ENCODE data around the gene CFAP410.

Gene CFAP410

DNA sequence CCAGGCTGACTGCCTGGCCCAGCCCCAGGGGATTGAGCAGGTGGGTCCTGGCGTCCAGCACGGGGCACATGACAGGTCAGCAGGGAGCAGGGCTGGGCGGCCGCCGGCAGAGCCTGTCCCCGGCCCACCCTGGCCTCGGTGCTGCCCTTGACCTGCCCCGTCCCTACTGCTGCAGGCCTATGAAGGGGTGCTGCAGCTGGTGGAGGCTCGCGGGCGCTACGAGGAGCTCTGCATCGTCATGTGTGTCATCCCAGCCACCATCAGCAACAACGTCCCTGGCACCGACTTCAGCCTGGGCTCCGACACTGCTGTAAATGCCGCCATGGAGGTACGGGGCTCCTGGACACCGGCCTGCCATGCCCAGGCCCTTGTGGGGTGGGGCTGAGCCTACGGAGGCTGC is 15.6 kb downstream of the CFAP410 start:
- H3K4me3 Mint-ChIP-seq = no peak overlapping the region
- H3K36me3 Mint-ChIP-seq (ENCODE audit: low read depth) = no peaks in the 10 kb centered on the region
- no peak overlapping the region for H3K27ac Mint-ChIP-seq
- no peaks in the 10 kb centered on the region for H3K9me3 Mint-ChIP-seq
- no peaks in the 10 kb centered on the region for H3K27me3 Mint-ChIP-seq
- no peaks in the 10 kb centered on the region for H3K4me1 Mint-ChIP-seq (ENCODE audit: low read depth)

DNA sequence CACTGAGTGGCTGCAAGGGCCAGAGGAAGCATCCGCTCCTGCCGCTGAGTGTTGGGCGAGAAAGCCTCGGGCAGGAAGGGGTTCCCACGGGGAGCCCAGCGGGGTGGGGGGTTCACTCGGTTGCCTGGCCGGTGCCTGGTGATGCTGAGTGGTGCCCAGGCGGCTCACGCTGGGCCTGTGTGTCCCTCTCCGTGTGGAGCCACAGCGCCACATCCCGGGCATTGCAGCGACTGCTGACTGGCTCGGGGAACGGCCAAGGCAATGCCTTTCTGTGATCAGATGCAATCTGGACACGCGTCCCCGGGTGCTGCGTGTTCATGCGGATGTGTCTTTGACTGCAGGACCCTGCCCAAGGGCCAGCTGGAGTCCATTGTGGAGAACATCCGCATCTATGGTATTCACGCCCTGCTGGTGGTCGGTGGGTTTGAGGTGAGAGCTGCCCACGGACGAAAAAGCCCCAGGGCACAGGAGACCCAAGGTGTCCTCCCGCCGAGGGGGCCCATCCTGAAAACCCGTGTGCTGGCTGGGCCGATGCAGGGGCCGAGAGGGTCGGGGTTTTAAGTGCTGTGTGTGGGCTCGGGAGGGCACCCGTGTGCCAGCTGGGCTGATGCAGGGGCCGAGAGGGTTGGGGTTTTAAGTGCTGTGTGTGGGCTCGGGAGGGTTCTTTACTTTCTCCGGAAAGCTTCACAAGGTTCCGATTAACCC is 16.4 kb downstream of the CFAP410 start:
- Mint-ChIP-seq H3K27ac (no peak overlapping the region), H3K36me3 (ENCODE audit: low read depth) (no peaks in the 10 kb centered on the region), H3K4me1 (ENCODE audit: low read depth) (no peaks in the 10 kb centered on the region), H3K27me3 (no peaks in the 10 kb centered on the region), H3K4me3 (no peak overlapping the region), H3K9me3 (no peaks in the 10 kb centered on the region)

DNA sequence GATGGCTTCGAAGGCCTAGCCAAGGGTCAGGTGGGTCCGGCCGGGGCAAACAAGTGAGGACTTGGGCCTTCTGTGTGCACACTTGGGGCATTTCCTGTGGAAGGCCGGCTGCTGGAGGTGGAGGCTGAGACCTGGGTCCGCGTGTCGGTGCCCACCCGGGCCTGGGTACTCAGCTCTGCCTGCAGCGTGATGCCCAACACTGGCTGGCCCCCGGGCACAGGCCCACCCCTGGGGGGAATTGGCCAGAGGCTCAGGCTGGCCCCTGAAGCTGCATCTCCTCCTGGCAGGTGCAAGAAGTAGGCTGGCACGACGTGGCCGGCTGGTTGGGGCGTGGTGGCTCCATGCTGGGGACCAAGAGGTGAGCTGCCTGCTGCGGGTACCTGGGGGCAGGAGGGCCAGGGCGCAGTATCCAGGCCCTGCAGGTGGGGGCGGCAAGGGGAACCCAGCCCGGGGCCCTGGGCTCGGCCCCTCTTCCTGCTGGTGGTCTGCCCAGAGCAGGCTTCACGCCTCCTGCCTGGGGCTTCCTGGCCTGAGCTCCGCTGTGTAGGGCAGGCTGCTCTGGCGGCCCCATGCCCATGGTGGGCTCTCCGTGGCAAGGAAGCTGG is 17.2 kb downstream of the CFAP410 start:
- Mint-ChIP-seq H3K27me3 (no peaks in the 10 kb centered on the region), H3K36me3 (ENCODE audit: low read depth) (no peaks in the 10 kb centered on the region), H3K4me1 (ENCODE audit: low read depth) (no peaks in the 10 kb centered on the region), H3K9me3 (no peaks in the 10 kb centered on the region), H3K27ac (no peak overlapping the region), H3K4me3 (no peak overlapping the region)

DNA sequence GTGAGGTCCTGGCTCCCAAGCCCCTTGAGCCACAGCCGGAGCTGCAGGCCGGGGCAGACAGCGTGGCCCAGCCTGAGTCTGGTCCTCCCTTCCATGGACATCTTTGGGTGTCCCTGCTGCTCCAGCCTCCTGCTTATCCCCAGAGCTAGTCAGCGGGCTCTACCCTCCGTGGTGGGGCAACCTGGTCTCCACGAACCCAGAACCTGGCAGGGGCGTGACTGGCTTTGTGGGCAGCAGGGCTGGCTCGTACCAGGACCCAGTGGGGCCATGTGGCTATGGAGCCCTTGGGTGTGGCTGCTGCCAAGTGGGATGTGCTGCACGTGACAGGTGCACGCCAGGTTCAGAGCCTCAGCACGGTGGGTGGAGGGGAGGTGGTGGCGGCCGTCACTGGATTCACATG is 18.3 kb downstream of the CFAP410 start:
- H3K36me3 Mint-ChIP-seq (ENCODE audit: low read depth) = peaks cover 5% of the 10 kb centered on the region
- no peak overlapping the region for H3K27ac Mint-ChIP-seq
- H3K27me3 Mint-ChIP-seq = no peaks in the 10 kb centered on the region
- no peaks in the 10 kb centered on the region for H3K4me1 Mint-ChIP-seq (ENCODE audit: low read depth)
- H3K9me3 Mint-ChIP-seq = no peaks in the 10 kb centered on the region
- H3K4me3 Mint-ChIP-seq = no peak overlapping the region

DNA sequence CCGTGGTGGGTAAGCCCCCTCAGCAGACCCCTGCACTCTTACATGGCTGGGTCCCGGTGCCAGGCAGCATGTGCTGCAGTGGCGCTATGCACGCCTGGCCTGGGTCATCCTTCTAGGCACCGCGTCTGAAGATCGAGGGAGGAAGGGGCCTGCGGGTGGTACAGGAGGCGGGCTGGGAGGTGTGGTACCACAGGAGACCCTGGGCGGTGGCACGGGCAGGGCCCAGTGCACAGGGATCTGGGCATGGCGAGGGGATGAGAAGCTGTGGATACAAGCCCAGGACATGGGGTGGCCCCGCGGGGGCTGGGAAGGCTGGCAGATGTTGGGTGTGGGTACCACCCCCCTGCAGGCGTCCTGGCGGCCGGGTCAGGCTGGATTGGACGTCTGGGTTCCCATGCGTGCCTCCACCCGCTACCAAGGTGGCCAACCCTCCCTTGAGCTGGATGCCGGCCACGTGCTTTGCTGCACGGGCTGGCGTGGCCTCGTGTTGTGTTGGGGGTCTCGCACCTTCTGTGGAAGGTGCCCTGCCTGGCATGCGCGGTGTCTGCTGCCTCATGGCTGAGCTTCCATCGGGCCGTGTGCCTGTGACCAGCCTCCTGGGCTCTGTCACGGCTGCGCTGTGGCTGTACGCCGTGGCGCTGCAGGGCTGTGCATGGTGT is 19.7 kb downstream of the CFAP410 start:
- no peaks in the 10 kb centered on the region for H3K27me3 Mint-ChIP-seq
- no peak overlapping the region for H3K27ac Mint-ChIP-seq
- no peak overlapping the region for H3K4me3 Mint-ChIP-seq
- no peaks in the 10 kb centered on the region for H3K4me1 Mint-ChIP-seq (ENCODE audit: low read depth)
- no peaks in the 10 kb centered on the region for H3K9me3 Mint-ChIP-seq
- peaks cover 5% of the 10 kb centered on the region for H3K36me3 Mint-ChIP-seq (ENCODE audit: low read depth)

DNA sequence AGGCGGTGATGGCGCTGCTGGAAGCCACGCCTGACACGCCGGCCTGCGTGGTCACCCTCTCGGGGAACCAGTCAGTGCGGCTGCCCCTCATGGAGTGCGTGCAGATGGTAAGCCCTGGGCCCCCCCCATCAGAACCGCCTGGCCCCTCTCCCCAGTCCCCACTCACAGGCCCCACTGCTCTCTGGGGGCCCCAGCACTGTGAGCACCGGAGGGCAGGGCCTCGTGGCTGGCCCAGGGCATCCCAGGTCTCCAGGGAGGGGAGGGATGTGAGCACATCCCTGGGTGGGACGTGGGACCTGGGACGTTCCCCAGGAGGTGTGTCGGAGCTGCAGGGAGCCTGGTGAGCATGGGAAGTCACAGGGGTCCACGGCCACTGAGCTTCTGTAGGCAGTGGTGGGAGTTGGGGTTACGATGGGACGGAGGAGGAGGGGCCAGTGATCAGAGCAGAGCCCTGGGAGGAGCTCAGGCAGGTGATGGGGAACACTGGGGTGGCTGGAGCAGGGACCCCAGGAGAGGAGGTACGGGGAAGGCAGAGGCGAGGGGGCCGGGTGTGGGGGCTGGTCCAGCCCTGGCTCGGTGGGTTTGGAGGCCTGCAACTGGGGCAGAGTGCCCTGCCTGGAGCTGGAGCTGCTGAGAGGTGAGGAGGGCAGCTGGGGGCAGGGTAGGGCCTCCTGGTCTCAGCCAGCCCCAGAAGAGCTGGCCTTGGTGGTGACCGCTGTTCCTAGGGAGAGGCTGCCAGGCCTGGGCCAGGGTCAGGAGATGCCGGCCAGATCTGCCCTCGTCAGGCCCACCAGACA is 20.5 kb downstream of the CFAP410 start:
- Mint-ChIP-seq H3K27me3 (no peaks in the 10 kb centered on the region), H3K9me3 (no peaks in the 10 kb centered on the region), H3K27ac (no peak overlapping the region), H3K36me3 (ENCODE audit: low read depth) (peaks cover 5% of the 10 kb centered on the region), H3K4me1 (ENCODE audit: low read depth) (no peaks in the 10 kb centered on the region), H3K4me3 (no peak overlapping the region)

DNA sequence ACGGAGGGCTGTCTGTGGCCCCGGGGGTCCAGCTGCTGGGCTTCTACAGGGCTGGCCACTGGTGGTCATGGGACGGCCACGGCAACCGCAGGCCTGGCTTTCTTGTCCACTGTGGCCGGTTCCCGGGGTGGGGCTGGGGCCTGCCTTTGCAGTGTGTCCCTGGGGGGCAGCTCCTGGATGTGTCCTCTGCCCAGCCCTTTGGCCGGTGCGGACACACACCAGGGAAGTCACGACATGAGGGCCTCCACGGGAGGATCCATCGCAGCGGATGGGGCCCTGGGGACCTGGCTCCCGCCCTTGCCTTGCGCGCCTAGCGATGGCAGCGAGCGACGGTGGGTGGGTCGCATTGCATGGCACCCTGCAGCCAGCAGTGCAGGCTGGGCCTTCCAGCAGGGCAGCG is 21.3 kb downstream of the CFAP410 start:
- no peak overlapping the region for H3K27ac Mint-ChIP-seq
- no peaks in the 10 kb centered on the region for H3K9me3 Mint-ChIP-seq
- H3K36me3 Mint-ChIP-seq (ENCODE audit: low read depth) = peaks cover 5% of the 10 kb centered on the region
- H3K4me3 Mint-ChIP-seq = no peak overlapping the region
- H3K27me3 Mint-ChIP-seq = no peaks in the 10 kb centered on the region
- no peaks in the 10 kb centered on the region for H3K4me1 Mint-ChIP-seq (ENCODE audit: low read depth)

DNA sequence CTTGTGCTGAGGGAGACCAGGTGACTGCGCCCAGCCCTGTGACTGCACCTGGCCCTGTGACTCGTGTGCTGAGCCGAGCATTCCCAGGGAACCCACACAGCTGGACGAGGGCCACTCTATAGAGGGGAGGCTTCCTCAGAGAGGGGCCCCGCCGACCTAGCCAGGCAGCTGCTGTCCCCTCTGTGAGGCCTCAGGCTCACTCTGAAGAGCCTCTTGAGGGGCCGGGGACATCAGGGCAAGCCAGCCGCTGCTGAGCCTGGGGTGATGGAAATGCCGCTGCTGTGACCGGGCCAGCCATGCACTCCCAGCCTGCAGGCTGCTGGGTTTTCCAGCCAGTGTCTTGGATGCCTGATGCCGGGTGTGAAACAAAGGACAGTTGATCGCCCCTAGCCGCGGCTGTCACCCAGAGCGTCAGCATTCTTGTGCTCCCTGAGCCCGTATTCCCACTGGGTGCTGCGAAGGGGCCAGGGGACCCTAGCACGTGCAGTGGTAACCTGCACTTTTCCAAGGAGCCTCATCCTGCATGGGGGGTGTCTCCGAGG is 21.9 kb downstream of the CFAP410 start:
- Mint-ChIP-seq H3K36me3 (ENCODE audit: low read depth) (peaks cover 7% of the 10 kb centered on the region), H3K4me1 (ENCODE audit: low read depth) (no peaks in the 10 kb centered on the region), H3K4me3 (no peak overlapping the region), H3K27ac (no peak overlapping the region), H3K9me3 (no peaks in the 10 kb centered on the region), H3K27me3 (no peaks in the 10 kb centered on the region)

DNA sequence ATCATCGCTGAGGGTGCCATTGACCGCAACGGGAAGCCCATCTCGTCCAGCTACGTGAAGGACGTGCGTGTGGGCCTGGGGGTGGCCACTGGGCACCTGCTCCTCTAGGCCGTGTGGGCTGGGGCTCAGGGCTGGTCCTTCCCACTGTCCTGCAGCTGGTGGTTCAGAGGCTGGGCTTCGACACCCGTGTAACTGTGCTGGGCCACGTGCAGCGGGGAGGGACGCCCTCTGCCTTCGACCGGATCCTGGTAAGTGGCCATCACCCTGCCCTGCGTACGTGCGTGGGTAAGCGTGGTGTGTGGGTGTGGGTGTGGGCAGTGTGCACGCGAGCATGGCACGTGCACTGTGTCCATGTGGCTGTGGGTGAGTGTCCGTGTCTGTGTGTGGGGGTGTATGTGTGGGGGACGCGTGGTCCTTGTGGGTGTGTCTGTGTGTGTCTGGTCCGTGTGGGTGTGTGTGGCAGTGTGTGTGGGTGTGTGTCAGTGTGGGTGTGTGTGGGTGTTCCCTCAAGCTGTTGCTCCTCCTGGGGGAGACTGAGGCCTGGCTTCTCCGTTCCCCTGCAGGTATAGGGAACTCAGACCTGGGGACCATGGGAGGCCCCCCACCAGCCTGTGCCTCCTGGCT is 22.8 kb downstream of the CFAP410 start:
- Mint-ChIP-seq H3K27me3 (no peaks in the 10 kb centered on the region), H3K9me3 (no peaks in the 10 kb centered on the region), H3K27ac (no peak overlapping the region), H3K36me3 (ENCODE audit: low read depth) (peaks cover 10% of the 10 kb centered on the region), H3K4me1 (ENCODE audit: low read depth) (no peaks in the 10 kb centered on the region), H3K4me3 (no peak overlapping the region)

DNA sequence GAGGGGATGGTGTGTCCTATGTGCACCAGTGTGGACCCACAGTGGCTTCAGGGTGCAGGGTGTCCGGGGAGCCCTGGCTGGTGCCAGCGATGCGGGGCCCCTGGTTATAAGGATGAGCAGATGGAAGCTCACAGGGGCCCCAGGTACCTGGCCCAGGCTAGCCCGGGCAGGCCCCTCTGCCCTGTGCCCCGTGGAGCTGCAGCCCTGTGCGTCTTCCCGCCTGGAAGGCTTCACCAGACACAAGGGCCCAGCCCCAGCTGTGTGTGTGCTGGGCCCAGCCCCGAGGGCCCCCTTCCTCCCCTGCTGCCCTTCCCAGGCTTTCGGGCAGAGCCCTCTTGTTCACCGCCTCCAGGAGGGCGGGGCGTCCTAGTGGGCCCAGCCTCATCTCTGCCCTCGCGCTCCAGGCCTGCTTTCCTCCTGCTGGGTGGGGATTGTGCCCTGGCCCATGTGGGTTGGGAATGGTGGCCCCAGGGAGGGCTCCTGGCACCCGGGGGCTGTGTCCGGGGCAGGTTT is 23.4 kb downstream of the CFAP410 start:
- Mint-ChIP-seq H3K4me1 (ENCODE audit: low read depth) (no peaks in the 10 kb centered on the region), H3K36me3 (ENCODE audit: low read depth) (peaks cover 16% of the 10 kb centered on the region), H3K27ac (no peak overlapping the region)

DNA sequence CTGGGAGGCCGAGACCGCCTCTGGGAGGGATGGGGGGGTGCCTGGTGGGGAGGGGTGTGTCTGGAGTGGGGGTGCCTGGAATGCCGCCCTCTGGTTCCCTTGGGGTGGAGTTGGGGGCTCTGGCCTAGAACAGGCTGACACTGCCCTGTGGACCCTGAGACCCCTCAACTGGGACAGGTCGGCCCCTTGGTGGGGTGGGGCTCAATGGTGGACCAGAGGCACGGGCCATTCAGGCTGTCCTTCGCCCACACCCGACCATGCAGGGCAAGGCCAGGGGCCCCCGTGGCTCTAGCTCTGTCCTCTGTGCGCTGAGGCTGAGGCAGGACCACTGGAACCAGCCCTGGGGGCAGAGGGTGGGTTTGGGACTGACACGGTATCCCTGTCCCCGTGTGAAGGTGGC is 24.6 kb downstream of the CFAP410 start:
- Mint-ChIP-seq H3K9me3 (no peaks in the 10 kb centered on the region), H3K27me3 (no peaks in the 10 kb centered on the region), H3K4me1 (ENCODE audit: low read depth) (no peaks in the 10 kb centered on the region), H3K27ac (no peak overlapping the region), H3K4me3 (no peak overlapping the region), H3K36me3 (ENCODE audit: low read depth) (peaks cover 16% of the 10 kb centered on the region)

More for the DNA sequence above, 23.4 kb downstream of the CFAP410 start:
- Mint-ChIP-seq H3K27me3 (no peaks in the 10 kb centered on the region), H3K4me3 (no peak overlapping the region), H3K9me3 (no peaks in the 10 kb centered on the region)

DNA sequence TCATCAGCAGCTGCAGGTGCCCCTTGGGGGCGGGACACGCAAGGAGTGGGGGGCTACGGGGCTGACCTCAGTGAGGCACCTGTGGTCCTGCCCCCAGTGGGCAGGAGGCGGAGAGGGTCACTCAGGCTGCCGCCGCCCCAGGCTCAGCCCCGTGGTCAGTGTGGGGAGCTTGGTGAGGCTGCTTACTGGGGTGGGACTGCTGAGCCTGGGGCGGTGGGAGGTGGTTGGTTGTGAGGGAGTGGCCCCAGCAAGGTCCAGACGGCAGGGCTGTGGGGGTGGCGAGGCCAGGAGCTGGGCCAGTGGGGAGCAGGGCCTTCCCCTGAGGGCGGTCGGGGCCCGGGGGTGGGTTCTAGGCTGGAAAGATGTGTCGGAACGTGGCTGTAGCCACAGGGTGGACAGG is 25.1 kb downstream of the CFAP410 start:
- H3K36me3 Mint-ChIP-seq (ENCODE audit: low read depth) = peaks cover 16% of the 10 kb centered on the region
- no peaks in the 10 kb centered on the region for H3K9me3 Mint-ChIP-seq
- H3K27ac Mint-ChIP-seq = no peak overlapping the region

DNA sequence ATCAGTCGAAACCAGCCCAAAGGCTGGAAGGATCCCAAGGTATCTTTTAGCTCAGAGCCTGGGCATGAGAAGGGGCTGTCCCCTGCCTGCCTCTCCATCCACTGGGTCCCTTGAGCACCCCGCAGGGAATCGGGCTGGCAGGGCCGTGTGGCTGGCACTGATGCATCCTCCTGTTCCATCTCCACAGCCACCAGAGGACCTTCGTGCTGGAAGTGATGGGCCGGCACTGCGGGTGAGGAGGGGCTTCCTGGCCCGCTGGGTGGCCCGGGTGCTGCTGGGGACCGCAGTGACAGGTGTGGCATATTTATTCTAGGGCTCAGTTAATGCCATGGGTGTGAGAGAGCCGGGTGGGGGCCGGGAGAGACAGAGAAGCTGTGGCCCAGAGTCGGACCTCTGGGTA is 25.7 kb downstream of the CFAP410 start:
- H3K27ac Mint-ChIP-seq = no peak overlapping the region
- no peak overlapping the region for H3K4me3 Mint-ChIP-seq
- H3K4me1 Mint-ChIP-seq (ENCODE audit: low read depth) = no peaks in the 10 kb centered on the region
- H3K27me3 Mint-ChIP-seq = no peaks in the 10 kb centered on the region
- peaks cover 16% of the 10 kb centered on the region for H3K36me3 Mint-ChIP-seq (ENCODE audit: low read depth)
- H3K9me3 Mint-ChIP-seq = no peaks in the 10 kb centered on the region

More for the DNA sequence above, 25.1 kb downstream of the CFAP410 start:
- Mint-ChIP-seq H3K27me3 (no peaks in the 10 kb centered on the region), H3K4me3 (no peak overlapping the region), H3K4me1 (ENCODE audit: low read depth) (no peaks in the 10 kb centered on the region)

DNA sequence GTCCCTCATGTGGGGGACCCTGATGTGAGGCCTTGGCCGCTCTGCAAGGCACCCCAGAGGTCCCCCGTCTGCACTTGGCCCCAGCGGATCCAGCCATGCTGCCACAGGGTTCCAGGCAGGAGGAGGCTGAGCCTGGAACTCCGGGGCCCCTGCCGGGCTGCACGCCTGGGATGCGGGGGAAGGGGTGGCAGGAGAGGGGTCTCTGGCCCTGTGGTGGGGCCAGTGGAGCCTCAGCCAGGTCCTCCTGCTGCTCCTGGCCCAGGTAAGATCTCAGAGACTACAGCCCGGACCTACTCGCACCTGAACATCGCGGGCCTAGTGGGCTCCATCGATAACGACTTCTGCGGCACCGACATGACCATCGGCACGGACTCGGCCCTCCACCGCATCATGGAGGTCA is 26.5 kb downstream of the CFAP410 start:
- no peaks in the 10 kb centered on the region for H3K4me1 Mint-ChIP-seq (ENCODE audit: low read depth)
- H3K27ac Mint-ChIP-seq = no peak overlapping the region
- no peaks in the 10 kb centered on the region for H3K27me3 Mint-ChIP-seq
- H3K36me3 Mint-ChIP-seq (ENCODE audit: low read depth) = peaks cover 23% of the 10 kb centered on the region
- no peaks in the 10 kb centered on the region for H3K9me3 Mint-ChIP-seq
- H3K4me3 Mint-ChIP-seq = no peak overlapping the region

Data from stimulated activated naive CD8-positive, alpha-beta T cell treated with anti-CD3 and anti-CD28 coated beads, Interleukin-15, Interleukin-2, amounts not matched to agents 100 ng/mL and 50 ng/mL, for 24 hours (primary cell).